Spinal cord (tissue), 10 donors: ENCODE data around the gene PIP5K1B. TPM values are rescaled to one million over a fixed set of nuclear protein-coding genes. Genes with fewer than 3 reads are reported as not detected.
A peak's percentile ranks its signal among the peaks of the same experiment; 100 is the strongest.

Source experiments
- DNase-seq, 6 donors: peaks; one replicate each; pipeline versions ENCODE4 v3.0.0 to v3.0.0-alpha.2; 2013 to 2015; ENCODE audit warnings: low spot score in 6 of 6, low read depth in 4 of 6
- H3K27ac ChIP-seq: one replicate; pipeline ENCODE4 v1.5.1; 2013; ENCODE audit warnings: low read depth, low read length, control low read depth
- H3K27me3 ChIP-seq: one replicate; pipeline ENCODE4 v1.6.1; 2013; ENCODE audit warnings: low read length; ENCODE audit not compliant: control insufficient read depth, insufficient read depth
- H3K36me3 ChIP-seq: one replicate; pipeline ENCODE4 v1.6.1; 2013; ENCODE audit warnings: low read length; ENCODE audit not compliant: control insufficient read depth, insufficient read depth
- H3K4me1 ChIP-seq: one replicate; pipeline ENCODE4 v1.6.1; 2013; ENCODE audit warnings: low read length; ENCODE audit not compliant: control insufficient read depth, insufficient read depth
- H3K4me3 ChIP-seq: one replicate; pipeline ENCODE4 v1.5.1; 2013; ENCODE audit warnings: low read depth, low read length, control low read depth
- H3K9me3 ChIP-seq: one replicate; pipeline ENCODE4 v1.6.1; 2013; ENCODE audit warnings: low read length; ENCODE audit not compliant: control insufficient read depth, insufficient read depth
- WGBS: methylation state at CpG from one replicate; pipeline ENCODE4 v1.1.5; 2013; ENCODE audit warnings: missing lambda C conversion rate; ENCODE audit not compliant: insufficient coverage; 5-methylcytosine and 5-hydroxymethylcytosine counted together
- polyA plus RNA-seq, 2 donors: library from polyadenylated mRNA; unstranded; fragments of 120-200 nt; gene quantifications; one replicate each; pipeline ENCODE4 v1.2.1, GENCODE V29; 2013; ENCODE audit not compliant: insufficient read length in 2 of 2
- total RNA-seq, 2 donors: library from RNA; depleted of rRNA in 1 of 2; stranded (reverse); fragments of 120-200 nt in 1 of 2; fragments of >200 nt in 1 of 2; gene quantifications; one replicate each; pipeline versions ENCODE4 v1.2.3 to v1.2.4, GENCODE V29; 2013 to 2014
- donor health status: healthy.

The PIP5K1B gene
- total and polyA plus RNA-seq, 4 donors: 7.5 to 19.9 (median 12.7) TPM

- Histone ChIP-seq H3K9me3 (no peaks in the 10 kb centered on the region), H3K36me3 (no peaks in the 10 kb centered on the region), H3K4me1 (no peaks in the 10 kb centered on the region), H3K27me3 (no peaks in the 10 kb centered on the region), H3K4me3 (no peak overlapping the region), H3K27ac (no peak overlapping the region)
- no peak for DNase-seq
- WGBS: no CpG with 5 or more reads among the region's 2 CpGs
These were observed 214.6 kb downstream of the PIP5K1B start for GRCh38 chr9:68919661-68920060.

DNA sequence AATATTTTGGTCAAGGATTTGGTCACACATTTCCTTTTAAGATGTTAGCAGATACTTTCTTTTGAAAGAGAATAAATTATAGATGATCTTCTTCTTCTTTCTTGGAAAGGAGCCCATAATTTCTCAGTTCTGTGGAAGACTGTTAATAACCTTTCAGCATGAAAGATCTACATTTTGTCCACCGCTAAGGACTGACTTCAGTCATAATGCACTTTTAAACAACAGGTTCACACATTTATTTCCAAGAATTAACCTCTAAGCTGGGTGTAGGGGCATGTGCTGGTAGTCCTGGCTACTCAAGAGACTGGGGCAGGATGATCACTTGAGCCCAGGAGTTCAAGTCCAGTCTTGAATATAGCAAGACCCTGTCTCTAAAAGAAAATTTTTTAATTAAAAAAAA lies 215.9 kb downstream of the PIP5K1B start:
- WGBS: no CpG with 5 or more reads among the region's 1 CpG
- Histone ChIP-seq H3K4me3 (no peak overlapping the region), H3K4me1 (no peaks in the 10 kb centered on the region), H3K27ac (no peak overlapping the region), H3K27me3 (no peaks in the 10 kb centered on the region), H3K36me3 (no peaks in the 10 kb centered on the region), H3K9me3 (no peaks in the 10 kb centered on the region)
- DNase-seq: no peak

DNA sequence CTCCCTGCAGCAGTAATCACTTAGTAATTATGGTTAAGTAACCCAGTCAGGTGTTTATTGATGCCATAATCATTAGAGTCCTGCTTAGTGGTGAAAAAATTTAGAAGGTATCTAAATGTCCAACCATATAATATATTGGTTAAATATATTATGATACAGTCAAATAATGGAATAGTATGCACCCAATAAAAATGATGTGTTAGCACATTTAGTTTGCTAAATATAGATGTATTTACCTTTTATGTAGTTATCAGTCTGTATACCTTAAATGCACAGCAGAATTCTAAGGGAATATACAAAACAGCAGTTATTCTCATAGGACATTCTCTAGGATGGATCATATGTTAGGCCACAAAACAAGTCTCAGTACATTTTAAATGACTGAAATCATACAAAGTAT lies 218.4 kb downstream of the PIP5K1B start:
- DNase-seq: no peak
- Histone ChIP-seq H3K27me3 (no peaks in the 10 kb centered on the region), H3K36me3 (no peaks in the 10 kb centered on the region), H3K4me3 (no peak overlapping the region), H3K4me1 (no peaks in the 10 kb centered on the region), H3K9me3 (no peaks in the 10 kb centered on the region), H3K27ac (no peak overlapping the region)

- H3K4me1 ChIP-seq: no peaks in the 10 kb centered on the region
- no peak overlapping the region for H3K4me3 ChIP-seq
- 46% methylated on average over 4 of the region's 6 CpGs for WGBS
These were observed 220.1 kb downstream of the PIP5K1B start for GRCh38 chr9:68925175-68925574.

GRCh38 chr9:68927165-68927564 lies 222.1 kb downstream of the PIP5K1B start:
- Histone ChIP-seq H3K9me3 (no peaks in the 10 kb centered on the region), H3K36me3 (no peaks in the 10 kb centered on the region), H3K4me1 (no peaks in the 10 kb centered on the region), H3K27ac (no peak overlapping the region), H3K4me3 (no peak overlapping the region), H3K27me3 (no peaks in the 10 kb centered on the region)
- WGBS: no CpG with 5 or more reads among the region's 2 CpGs
- DNase-seq: no peak

More at GRCh38 chr9:68925175-68925574, 220.1 kb downstream of the PIP5K1B start:
- H3K36me3 ChIP-seq: no peaks in the 10 kb centered on the region
- no peak overlapping the region for H3K27ac ChIP-seq
- no peaks in the 10 kb centered on the region for H3K27me3 ChIP-seq
- H3K9me3 ChIP-seq: no peaks in the 10 kb centered on the region
- DNase-seq: no peak

DNA sequence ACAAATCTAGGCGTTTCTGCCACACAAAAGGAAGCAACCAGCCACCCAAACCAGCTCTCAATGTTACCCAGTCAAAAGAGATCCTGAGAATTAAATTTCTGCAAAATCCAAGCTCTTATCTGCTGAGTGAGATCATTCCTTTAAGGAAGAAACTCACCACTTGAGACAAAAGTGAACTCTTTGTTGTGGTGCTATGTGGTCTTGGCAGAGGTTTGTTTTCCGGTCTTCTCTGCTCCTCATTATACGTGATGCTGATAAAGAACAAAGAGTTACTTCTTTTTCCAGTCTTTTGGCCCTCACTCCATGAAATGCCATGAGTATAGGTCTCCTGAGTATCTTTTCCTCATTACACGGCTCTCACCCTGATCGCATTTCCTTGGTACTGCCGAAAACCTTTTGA lies 226.8 kb downstream of the PIP5K1B start:
- 86% methylated on average over 1 of the region's 6 CpGs for WGBS
- no peaks in the 10 kb centered on the region for H3K9me3 ChIP-seq

GRCh38 chr9:68932458-68932857 lies 227.4 kb downstream of the PIP5K1B start:
- Histone ChIP-seq H3K27me3 (no peaks in the 10 kb centered on the region), H3K9me3 (no peaks in the 10 kb centered on the region), H3K36me3 (no peaks in the 10 kb centered on the region), H3K27ac (no peak overlapping the region), H3K4me1 (no peaks in the 10 kb centered on the region), H3K4me3 (no peak overlapping the region)
- no peak for DNase-seq
- WGBS: no CpG with 5 or more reads among the region's 1 CpG

More for the DNA sequence above, 226.8 kb downstream of the PIP5K1B start:
- no peak for DNase-seq
- H3K4me1 ChIP-seq: no peaks in the 10 kb centered on the region
- H3K27ac ChIP-seq: no peak overlapping the region
- no peaks in the 10 kb centered on the region for H3K27me3 ChIP-seq
- H3K36me3 ChIP-seq: no peaks in the 10 kb centered on the region
- H3K4me3 ChIP-seq: no peak overlapping the region

GRCh38 chr9:68933434-68934328 lies 228.6 kb downstream of the PIP5K1B start:
- no peak overlapping the region for H3K4me3 ChIP-seq
- no peaks in the 10 kb centered on the region for H3K27me3 ChIP-seq
- no peaks in the 10 kb centered on the region for H3K4me1 ChIP-seq
- no peaks in the 10 kb centered on the region for H3K9me3 ChIP-seq
- WGBS: 52% methylated on average over 2 of the region's 4 CpGs
- peak in 2 of 6 donors; percentile 22 to 78 for DNase-seq
- no peak overlapping the region for H3K27ac ChIP-seq
- H3K36me3 ChIP-seq: no peaks in the 10 kb centered on the region

DNA sequence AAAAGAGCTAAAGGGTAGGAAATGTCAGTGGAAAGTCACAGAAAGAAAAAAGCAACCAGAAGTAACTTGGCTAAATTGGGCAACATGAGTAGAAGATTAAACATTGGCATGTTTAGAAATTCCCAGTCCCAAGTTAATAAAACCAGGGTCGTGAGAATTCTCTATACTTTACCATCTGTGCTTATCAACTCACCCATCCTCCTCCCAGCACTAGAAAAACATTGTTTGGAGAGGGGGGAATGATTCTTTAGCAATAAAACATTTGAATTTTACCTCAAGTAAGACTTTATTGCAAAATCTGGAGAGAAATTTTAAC lies 229.2 kb downstream of the PIP5K1B start:
- DNase-seq: peak in 1 of 6 donors; percentile 40
- H3K9me3 ChIP-seq: no peaks in the 10 kb centered on the region
- no CpG with 5 or more reads among the region's 1 CpG for WGBS
- H3K4me3 ChIP-seq: no peak overlapping the region
- no peaks in the 10 kb centered on the region for H3K36me3 ChIP-seq
- H3K4me1 ChIP-seq: no peaks in the 10 kb centered on the region
- H3K27me3 ChIP-seq: no peaks in the 10 kb centered on the region
- no peak overlapping the region for H3K27ac ChIP-seq

GRCh38 chr9:68940573-68940972 lies 235.5 kb downstream of the PIP5K1B start:
- H3K27ac ChIP-seq: no peak overlapping the region
- 75% methylated on average over 3 of the region's 6 CpGs for WGBS
- H3K9me3 ChIP-seq: no peaks in the 10 kb centered on the region
- H3K4me3 ChIP-seq: no peak overlapping the region
- H3K36me3 ChIP-seq: no peaks in the 10 kb centered on the region
- H3K4me1 ChIP-seq: no peaks in the 10 kb centered on the region
- DNase-seq: peak in 1 of 6 donors; percentile 21
- no peaks in the 10 kb centered on the region for H3K27me3 ChIP-seq
